HEK293T (cell line): ENCODE data around the gene OR4D9.

Experiments
- CTCF ChIA-PET: fragments of 350-600 bp; formaldehyde crosslinking; extraction: SDS; loops from one replicate; lab custom pipeline; 2021; ENCODE audit warnings: antibody characterized with exemption, inconsistent platforms; lab: Yijun Ruan, JAX
- POLR2A ChIA-PET: fragments of 350-600 bp; formaldehyde crosslinking; extraction: SDS; loops from one replicate; lab custom pipeline; 2020; ENCODE audit warnings: antibody characterized with exemption, inconsistent platforms; lab: Yijun Ruan, JAX
- DNase-seq: peaks from one replicate; pipeline ENCODE4 v3.0.0; 2012; ENCODE audit warnings: mixed read lengths; ENCODE audit errors: extremely low spot score
- ARNT ChIP-seq: fragments of 450-650 bp; IDR thresholded peaks from 2 replicates; pipeline ENCODE4 v1.6.1; 2017; ENCODE audit warnings: mild to moderate bottlenecking
- BHLHE40 ChIP-seq: fragments of 450-650 bp; IDR thresholded peaks from 2 replicates; pipeline ENCODE4 v1.6.1; 2016; ENCODE audit warnings: mild to moderate bottlenecking, moderate library complexity, borderline replicate concordance
- CTBP1 ChIP-seq: fragments of 450-650 bp; IDR thresholded peaks from 2 replicates; pipeline ENCODE4 v1.6.1; 2016; ENCODE audit warnings: borderline replicate concordance
- ELF4 ChIP-seq: fragments of 450-650 bp; IDR thresholded peaks from 2 replicates; pipeline ENCODE4 v1.6.1; 2017; ENCODE audit warnings: antibody characterized with exemption
- FOXA1 ChIP-seq: fragments of 450-650 bp; IDR thresholded peaks from 2 replicates; pipeline ENCODE4 v1.6.1; 2016; ENCODE audit warnings: mild to moderate bottlenecking
- FOXK2 ChIP-seq: fragments of 450-650 bp; IDR thresholded peaks from 2 replicates; pipeline ENCODE4 v1.6.1; 2016; ENCODE audit warnings: mild to moderate bottlenecking
- FOXM1 ChIP-seq: fragments of 450-650 bp; IDR thresholded peaks from 2 replicates; pipeline ENCODE4 v1.6.1; 2017; ENCODE audit warnings: mild to moderate bottlenecking, borderline replicate concordance
- HDGF ChIP-seq: fragments of 450-650 bp; IDR thresholded peaks from 2 replicates; pipeline ENCODE4 v1.6.1; 2017; ENCODE audit warnings: antibody characterized with exemption, borderline replicate concordance
- L3MBTL2 ChIP-seq: fragments of 450-650 bp; conservative IDR thresholded peaks from 2 replicates; pipeline ENCODE4 v1.6.1; 2016; ENCODE audit warnings: mild to moderate bottlenecking
- LEF1 ChIP-seq: fragments of 450-650 bp; IDR thresholded peaks from 2 replicates; pipeline ENCODE4 v1.6.1; 2017; ENCODE audit warnings: mild to moderate bottlenecking, borderline replicate concordance
- NFRKB ChIP-seq: fragments of 450-650 bp; IDR thresholded peaks from 2 replicates; pipeline ENCODE4 v1.6.1; 2016; ENCODE audit warnings: mild to moderate bottlenecking, moderate library complexity
- SP1 ChIP-seq: fragments of 450-650 bp; IDR thresholded peaks from 2 replicates; pipeline ENCODE4 v1.6.1; 2017
- SUZ12 ChIP-seq: fragments of 450-650 bp; IDR thresholded peaks from 2 replicates; pipeline ENCODE4 v1.6.1; 2016; ENCODE audit warnings: mild to moderate bottlenecking
- TARDBP ChIP-seq: fragments of 450-650 bp; IDR thresholded peaks from 2 replicates; pipeline ENCODE4 v1.6.1; 2016
- ZNF384 ChIP-seq: fragments of 450-650 bp; IDR thresholded peaks from 2 replicates; pipeline ENCODE4 v1.6.1; 2016
- TF ChIP-seq, protein P1 (sequence below): fragments of 450-650 bp; IDR thresholded peaks from 2 replicates; pipeline ENCODE4 v1.6.1; 2016

The OR4D9 gene

DNA sequence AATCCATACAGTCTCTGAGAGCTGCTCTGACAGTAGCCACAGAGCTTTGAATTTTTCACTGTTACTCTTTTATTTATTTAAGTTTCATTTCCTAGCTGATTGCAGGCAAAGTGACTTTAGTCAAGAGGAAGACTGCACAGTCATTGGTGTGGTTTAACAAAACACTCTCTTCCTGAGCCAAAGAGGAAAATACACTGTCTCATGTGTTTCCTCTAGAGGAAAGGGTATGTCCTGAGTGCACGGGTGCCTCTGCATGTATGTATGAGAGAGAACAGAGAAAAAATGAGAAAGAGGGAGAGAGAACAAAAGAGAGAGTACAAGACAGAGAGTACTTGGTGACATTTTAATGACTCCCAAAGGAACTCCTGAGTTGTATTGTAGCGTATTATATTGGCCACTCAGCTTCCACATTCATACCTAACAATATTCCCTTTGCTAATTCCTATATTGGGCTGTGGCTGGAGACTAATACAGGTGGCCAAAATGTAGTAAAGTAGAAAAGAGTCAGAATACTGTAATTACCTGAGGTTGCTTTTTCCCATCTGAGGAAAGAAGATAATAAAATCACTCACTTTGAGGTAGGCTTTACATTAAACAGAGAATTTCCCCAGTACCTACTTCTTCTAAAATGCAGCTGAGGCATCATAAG lies at the start of gene OR4D9:
Gene OR4D9 (plus strand): TSS at position 599 of the 649 bp plus-strand sequence. CDS start 3,374 bp downstream, outside the sequence.
- no peak for DNase-seq
- ChIA-PET POLR2A (no interaction called here), CTCF (no interaction called here)
- TF ChIP-seq ZNF384, result no peak
- TF ChIP-seq BHLHE40, result no peak
- TF ChIP-seq FOXM1, result no peak
- TF ChIP-seq SP1, result no peak

DNA sequence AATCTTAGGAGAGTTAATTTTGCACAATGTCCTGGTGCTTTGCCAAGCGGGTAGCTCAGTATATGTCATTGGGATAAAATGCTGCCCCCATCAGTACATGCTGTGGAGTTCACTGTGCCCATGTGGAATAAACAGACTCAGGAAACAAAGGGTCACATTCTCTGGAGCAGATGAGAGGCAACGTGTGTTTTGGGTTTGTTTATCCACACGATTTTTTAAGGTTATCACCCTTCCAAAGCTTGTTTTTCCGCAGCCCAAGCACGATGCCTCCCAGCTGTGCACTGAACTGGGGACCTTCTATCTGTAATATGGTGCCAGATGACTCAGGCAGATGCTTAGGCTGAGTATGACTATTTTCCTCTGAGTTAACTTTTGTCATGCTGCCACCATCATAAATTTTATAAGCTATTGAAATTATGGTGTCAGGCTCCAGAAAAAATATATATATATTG lies 48.1 kb upstream of the OR4D9 start:
- CTCF ChIA-PET, result no interaction called here
- no peak for DNase-seq
- TF ChIP-seq SP1 (no peak), TARDBP (no peak), FOXA1 (no peak), SUZ12 (no peak), BHLHE40 (no peak)
- POLR2A ChIA-PET, result no interaction called here

DNA sequence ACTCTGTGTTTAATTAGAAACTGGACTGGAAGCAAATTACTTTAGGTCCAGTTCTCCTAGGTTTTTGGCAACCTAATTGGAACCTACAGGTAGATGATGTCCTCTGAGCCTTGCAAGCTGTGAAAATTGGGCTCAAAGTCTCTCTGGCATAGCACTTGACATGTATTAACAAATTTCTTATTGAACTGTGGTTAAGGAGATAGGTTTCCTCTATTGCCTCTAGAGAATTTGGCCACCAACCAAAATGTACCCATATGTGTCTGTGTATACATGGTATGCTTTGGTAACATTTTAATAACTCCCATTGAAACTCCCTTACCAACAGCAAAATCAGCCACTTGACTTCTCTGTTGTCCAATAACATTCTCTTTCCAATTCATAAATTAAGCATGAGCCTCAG lies 38.3 kb upstream of the OR4D9 start, which contains the start of gene OR4D10:
Gene OR4D10 (plus strand): TSS at position 301 of the 400 bp plus-strand sequence. CDS start 4,115 bp downstream, outside the sequence.
- ChIA-PET POLR2A (no interaction called here), CTCF (no interaction called here)
- no peak for TF ChIP-seq FOXM1
- TF ChIP-seq BHLHE40, result no peak
- TF ChIP-seq ELF4, result no peak
- no peak for TF ChIP-seq FOXA1
- TF ChIP-seq NFRKB, result no peak
- TF ChIP-seq, protein P1, sequence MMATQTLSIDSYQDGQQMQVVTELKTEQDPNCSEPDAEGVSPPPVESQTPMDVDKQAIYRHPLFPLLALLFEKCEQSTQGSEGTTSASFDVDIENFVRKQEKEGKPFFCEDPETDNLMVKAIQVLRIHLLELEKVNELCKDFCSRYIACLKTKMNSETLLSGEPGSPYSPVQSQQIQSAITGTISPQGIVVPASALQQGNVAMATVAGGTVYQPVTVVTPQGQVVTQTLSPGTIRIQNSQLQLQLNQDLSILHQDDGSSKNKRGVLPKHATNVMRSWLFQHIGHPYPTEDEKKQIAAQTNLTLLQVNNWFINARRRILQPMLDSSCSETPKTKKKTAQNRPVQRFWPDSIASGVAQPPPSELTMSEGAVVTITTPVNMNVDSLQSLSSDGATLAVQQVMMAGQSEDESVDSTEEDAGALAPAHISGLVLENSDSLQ, result no peak
- TF ChIP-seq HDGF, result no peak
- no peak for TF ChIP-seq SP1
- no peak for TF ChIP-seq L3MBTL2
- TF ChIP-seq TARDBP, result no peak
- no peak for DNase-seq

DNA sequence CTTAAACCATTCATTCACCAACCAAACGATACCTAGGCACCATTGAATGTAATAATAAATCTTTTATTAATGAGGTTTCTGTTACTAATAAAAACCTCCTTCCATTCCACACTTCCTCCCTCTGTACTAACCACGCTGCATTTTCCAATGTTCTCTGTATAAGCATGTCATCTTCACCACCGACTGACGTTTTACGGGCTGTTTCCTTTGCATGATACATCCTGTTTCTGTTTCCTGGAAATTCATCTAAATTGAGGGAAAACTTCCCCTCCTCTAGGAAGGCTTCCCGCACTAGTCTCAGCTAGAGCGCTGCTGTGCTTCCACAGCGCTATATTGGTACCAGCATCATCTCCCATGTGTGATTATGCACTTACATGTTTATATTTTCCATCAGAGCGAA lies 36.2 kb upstream of the OR4D9 start:
- no peak for TF ChIP-seq FOXM1
- TF ChIP-seq ZNF384, result no peak
- no peak for TF ChIP-seq HDGF
- TF ChIP-seq BHLHE40, result no peak
- TF ChIP-seq SUZ12, result no peak
- TF ChIP-seq, protein P1, result no peak
- TF ChIP-seq CTBP1, result no peak
- no peak for TF ChIP-seq L3MBTL2
- TF ChIP-seq SP1, result no peak
- TF ChIP-seq NFRKB, result no peak
- CTCF ChIA-PET, result no interaction called here
- POLR2A ChIA-PET, result no interaction called here

DNA sequence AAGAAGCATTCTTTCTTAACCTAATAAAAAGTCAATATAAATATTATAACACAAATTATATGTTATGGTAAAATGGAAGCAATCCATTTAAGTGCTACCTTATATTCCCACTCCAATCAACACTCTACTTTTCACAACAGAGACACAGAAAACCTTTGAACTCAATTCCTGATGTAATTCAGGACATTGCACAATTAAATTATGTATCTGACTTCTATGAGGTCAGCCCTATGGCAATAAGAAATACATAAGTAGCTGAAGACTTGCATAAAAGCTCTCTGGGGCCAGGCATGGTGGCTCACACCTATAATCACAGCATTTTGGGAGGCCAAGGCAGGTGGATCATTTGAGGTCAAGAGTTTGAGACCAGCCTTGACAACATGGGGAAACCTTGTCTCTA lies 31.4 kb upstream of the OR4D9 start:
- POLR2A ChIA-PET, result interaction anchor here (0.9 kb wide), 1 partner anchor 136 kb away, joined by 3 read pairs; the partner anchor contains the start of gene OSBP
- TF ChIP-seq BHLHE40, result no peak
- TF ChIP-seq SUZ12, result no peak
- no peak for TF ChIP-seq HDGF
- no peak for TF ChIP-seq LEF1
- CTCF ChIA-PET, result no interaction called here
- no peak for DNase-seq

More for the DNA sequence above, 36.2 kb upstream of the OR4D9 start:
- DNase-seq, result no peak

DNA sequence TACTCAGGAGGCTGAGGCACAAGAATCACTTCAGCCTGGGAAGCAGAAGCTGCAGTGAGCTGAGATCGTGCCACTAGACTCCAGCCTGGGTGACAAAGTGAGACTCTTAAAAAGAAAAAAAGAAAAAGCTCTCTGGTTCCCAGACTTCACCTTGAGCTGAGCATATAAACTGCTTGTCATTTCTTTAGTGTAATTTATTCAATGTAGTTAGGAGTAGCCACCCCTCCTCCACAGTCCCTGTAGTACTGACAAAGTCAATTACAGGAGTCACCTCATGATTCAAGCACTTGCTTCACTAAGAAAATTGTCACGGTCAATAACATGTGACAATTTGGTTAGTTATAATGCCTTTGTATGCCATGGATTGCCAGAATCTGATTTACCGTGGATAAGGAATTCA lies 31.0 kb upstream of the OR4D9 start:
- POLR2A ChIA-PET, result interaction anchor here (0.9 kb wide), 1 partner anchor 135 kb away, joined by 3 read pairs; the partner anchor contains the start of gene OSBP
- CTCF ChIA-PET, result no interaction called here
- TF ChIP-seq, protein P1, result no peak
- TF ChIP-seq LEF1 (no peak), BHLHE40 (no peak), SP1 (no peak), HDGF (no peak), FOXA1 (no peak), SUZ12 (no peak), NFRKB (no peak), TARDBP (no peak), ZNF384 (no peak), CTBP1 (no peak), FOXK2 (no peak), FOXM1 (no peak), L3MBTL2 (no peak), ARNT (no peak), ELF4 (no peak)
- DNase-seq, result no peak
